Lung (tissue), 12 donors: ENCODE data around the gene SATB1. TPM values are rescaled to one million over a fixed set of nuclear protein-coding genes. Genes with fewer than 3 reads are reported as not detected.

Source experiments
- ATAC-seq: fragments of 200-7000 bp; cut with Tn5 transposase; one replicate; pipeline ENCODE4 v1.9.1; 2020; ENCODE audit warnings: moderate number of reproducible peaks; ENCODE audit not compliant: insufficient read depth, low FRiP score
- DNase-seq, 3 donors: peaks; one replicate each; pipeline ENCODE4 v3.0.0-alpha.2; 2013 to 2017
- H3K27ac ChIP-seq, 2 donors: one replicate each; pipeline ENCODE4 v1.5.1; 2013; ENCODE audit warnings: mild to moderate bottlenecking in 2 of 2, moderate library complexity in 2 of 2, control low read depth in 1 of 2, inconsistent platforms in 1 of 2, low read depth in 1 of 2, low read length in 1 of 2
- H3K27me3 ChIP-seq, 3 donors: one replicate each; pipeline ENCODE4 v1.5.1; 2013; ENCODE audit warnings: low read length in 2 of 3; ENCODE audit not compliant: control insufficient read depth in 3 of 3, insufficient read depth in 3 of 3
- H3K36me3 ChIP-seq, 4 donors: one replicate each; pipeline ENCODE4 v1.5.1; 2013; ENCODE audit warnings: low read length in 4 of 4, mild to moderate bottlenecking in 1 of 4, moderate library complexity in 1 of 4; ENCODE audit not compliant: control insufficient read depth in 4 of 4, insufficient read depth in 4 of 4
- H3K4me1 ChIP-seq, 5 donors: one replicate each; pipeline ENCODE4 v1.5.1; 2013; ENCODE audit warnings: low read length in 5 of 5, mild to moderate bottlenecking in 2 of 5, moderate library complexity in 1 of 5; ENCODE audit not compliant: control insufficient read depth in 5 of 5, insufficient read depth in 5 of 5
- H3K4me3 ChIP-seq: one replicate; pipeline ENCODE4 v1.5.1; 2013; ENCODE audit warnings: mild to moderate bottlenecking, control low read depth, moderate library complexity
- H3K9ac ChIP-seq, 2 donors: one replicate each; pipeline ENCODE4 v1.5.1; 2013; ENCODE audit warnings: low read length in 2 of 2, control low read depth in 1 of 2; ENCODE audit not compliant: insufficient read depth in 1 of 2
- H3K9me3 ChIP-seq, 4 donors: one replicate each; pipeline ENCODE4 v1.5.1; 2013; ENCODE audit warnings: low read length in 3 of 4, mild to moderate bottlenecking in 1 of 4, moderate library complexity in 1 of 4; ENCODE audit not compliant: control insufficient read depth in 4 of 4, insufficient read depth in 3 of 4
- WGBS, 2 donors: extraction: QIAGEN DNeasy Blood & Tissue Kit; methylation state at CpG; one replicate each; pipeline ENCODE4 v1.1.7; 2013; 5-methylcytosine and 5-hydroxymethylcytosine counted together
- polyA plus RNA-seq, 2 donors: library from polyadenylated mRNA; stranded (reverse); fragments of 200-250 nt; gene quantifications; one replicate each; pipeline ENCODE4 v1.2.1, GENCODE V29; 2013
- total RNA-seq, 2 donors: library from RNA; depleted of rRNA in 1 of 2; stranded (reverse); fragments of >200 nt in 1 of 2; gene quantifications; one replicate each; pipeline ENCODE4 v1.2.1, GENCODE V29; 2014 to 2021
- TF ChIP-seq, protein P1 (sequence below): IDR thresholded peaks from 2 replicates; pipeline ENCODE4 v1.5.1; 2012; ENCODE audit warnings: mild to moderate bottlenecking; ENCODE audit errors: control extremely low read depth, extremely low read depth
- donor health status: control.
- donor health status: control.
- donor health status: Bipolar disorder and iron deficiency.
- donor health status: healthy.
- donor health status: DM: yes; HTN: yes; CAD: no.

SATB1 gene
- total and polyA plus RNA-seq, 4 donors = 11.4 to 116 (median 16.9) TPM

GRCh38 chr3:18417904-18418572, 7.1 kb downstream of the SATB1 start:
- no peak overlapping the region for H3K9ac ChIP-seq
- no peak overlapping the region for H3K27ac ChIP-seq
- peaks cover 3 to 27% (median 14%) of the 10 kb centered on the region in 4 donors for H3K36me3 ChIP-seq
- H3K27me3 ChIP-seq = no peaks in the 10 kb centered on the region
- no peak overlapping the region for H3K4me3 ChIP-seq
- ATAC-seq (no peak), DNase-seq (no peak)
- TF ChIP-seq, protein P1, sequence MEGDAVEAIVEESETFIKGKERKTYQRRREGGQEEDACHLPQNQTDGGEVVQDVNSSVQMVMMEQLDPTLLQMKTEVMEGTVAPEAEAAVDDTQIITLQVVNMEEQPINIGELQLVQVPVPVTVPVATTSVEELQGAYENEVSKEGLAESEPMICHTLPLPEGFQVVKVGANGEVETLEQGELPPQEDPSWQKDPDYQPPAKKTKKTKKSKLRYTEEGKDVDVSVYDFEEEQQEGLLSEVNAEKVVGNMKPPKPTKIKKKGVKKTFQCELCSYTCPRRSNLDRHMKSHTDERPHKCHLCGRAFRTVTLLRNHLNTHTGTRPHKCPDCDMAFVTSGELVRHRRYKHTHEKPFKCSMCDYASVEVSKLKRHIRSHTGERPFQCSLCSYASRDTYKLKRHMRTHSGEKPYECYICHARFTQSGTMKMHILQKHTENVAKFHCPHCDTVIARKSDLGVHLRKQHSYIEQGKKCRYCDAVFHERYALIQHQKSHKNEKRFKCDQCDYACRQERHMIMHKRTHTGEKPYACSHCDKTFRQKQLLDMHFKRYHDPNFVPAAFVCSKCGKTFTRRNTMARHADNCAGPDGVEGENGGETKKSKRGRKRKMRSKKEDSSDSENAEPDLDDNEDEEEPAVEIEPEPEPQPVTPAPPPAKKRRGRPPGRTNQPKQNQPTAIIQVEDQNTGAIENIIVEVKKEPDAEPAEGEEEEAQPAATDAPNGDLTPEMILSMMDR = no peak
- H3K9me3 ChIP-seq = no peaks in the 10 kb centered on the region
- peaks cover 0 to 6% (median 0%) of the 10 kb centered on the region in 5 donors for H3K4me1 ChIP-seq
- WGBS, 2 donors = 94 to 97% methylated on average over 10 of the region's 10 CpGs

DNA sequence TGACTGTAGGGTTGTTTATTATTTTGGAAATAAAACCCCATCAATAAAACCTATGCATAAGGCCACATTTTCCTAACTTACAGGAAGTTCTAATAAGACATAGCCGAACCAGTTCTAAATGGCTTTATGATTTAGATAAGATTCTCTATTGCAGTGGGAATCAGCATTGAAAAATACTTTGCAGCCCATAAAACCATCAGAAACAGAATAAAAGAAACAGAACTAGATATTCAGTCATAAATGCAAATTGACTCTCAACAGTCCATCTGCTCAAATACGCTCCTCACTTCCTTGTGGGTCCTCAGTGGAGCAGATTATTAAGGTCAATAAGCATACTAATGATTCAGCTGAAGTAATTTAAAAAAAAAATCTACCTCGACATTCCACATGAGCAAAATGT, 8.8 kb downstream of the SATB1 start:
- Histone ChIP-seq H3K9me3 (no peaks in the 10 kb centered on the region), H3K9ac (no peak overlapping the region), H3K36me3 (peaks cover 3 to 27% (median 17%) of the 10 kb centered on the region in 4 donors), H3K27me3 (no peaks in the 10 kb centered on the region), H3K4me1 (no peaks in the 10 kb centered on the region), H3K4me3 (no peak overlapping the region), H3K27ac (no peak overlapping the region)
- ATAC-seq (no peak), DNase-seq (no peak)
- TF ChIP-seq, protein P1 = no peak
- 89 to 91% methylated on average over 3 of the region's 3 CpGs for WGBS, 2 donors

DNA sequence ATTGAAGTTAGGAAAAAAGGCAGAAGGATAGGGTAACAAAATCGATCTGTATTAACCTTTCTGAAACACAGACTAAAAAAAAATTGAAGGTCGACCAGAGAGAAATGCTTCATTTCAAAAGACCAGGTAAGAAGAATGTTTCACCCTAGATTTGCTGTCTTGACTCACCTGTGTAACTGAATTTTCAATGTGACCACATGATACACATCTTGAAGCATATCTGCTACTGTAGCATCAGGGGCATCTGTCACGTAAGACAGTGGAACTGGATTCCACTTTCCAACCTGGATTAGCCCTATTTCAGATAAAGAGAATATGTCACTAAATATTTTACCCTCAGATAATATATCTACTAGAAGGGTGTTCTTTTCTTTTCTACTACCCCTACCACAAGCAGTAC, 9.3 kb downstream of the SATB1 start:
- H3K4me3 ChIP-seq = no peak overlapping the region
- 91% methylated on average over 3 of the region's 3 CpGs for WGBS, 2 donors
- no peaks in the 10 kb centered on the region for H3K4me1 ChIP-seq
- H3K9me3 ChIP-seq = no peaks in the 10 kb centered on the region
- TF ChIP-seq, protein P1 = no peak
- ATAC-seq = no peak
- H3K36me3 ChIP-seq = peaks cover 3 to 27% (median 17%) of the 10 kb centered on the region in 4 donors
- H3K9ac ChIP-seq = no peak overlapping the region
- no peak overlapping the region for H3K27ac ChIP-seq
- no peak for DNase-seq
- no peaks in the 10 kb centered on the region for H3K27me3 ChIP-seq

DNA sequence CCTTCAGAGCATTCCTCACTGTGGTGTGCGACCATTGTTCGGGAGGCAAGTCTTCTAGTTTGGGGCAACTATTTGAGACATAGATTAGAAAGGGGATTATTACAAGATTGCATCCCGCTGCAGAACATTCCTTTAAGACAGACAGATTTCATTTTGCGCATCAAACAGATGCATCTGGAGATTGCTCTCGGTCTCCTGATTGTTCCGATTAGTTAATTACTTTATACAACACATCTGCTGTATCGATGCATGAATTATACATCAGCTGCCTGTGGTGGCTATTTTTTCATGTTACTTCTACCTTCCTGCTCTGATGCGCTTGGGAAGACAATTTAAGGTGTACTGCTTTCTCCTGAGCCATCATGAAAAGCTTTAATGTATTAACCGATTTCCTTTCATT, 10.0 kb downstream of the SATB1 start:
- no peak overlapping the region for H3K4me3 ChIP-seq
- H3K9me3 ChIP-seq = no peaks in the 10 kb centered on the region
- TF ChIP-seq, protein P1 = no peak
- H3K27me3 ChIP-seq = no peaks in the 10 kb centered on the region
- H3K27ac ChIP-seq = no peak overlapping the region
- H3K36me3 ChIP-seq = peaks cover 3 to 27% (median 16%) of the 10 kb centered on the region in 4 donors
- ATAC-seq = no peak
- H3K9ac ChIP-seq = no peak overlapping the region
- DNase-seq = no peak
- no peaks in the 10 kb centered on the region for H3K4me1 ChIP-seq
- 97 to 98% methylated on average over 9 of the region's 9 CpGs for WGBS, 2 donors
